Globus pallidus (tissue), 1 donor: ENCODE results near the gene CCDC93.

ENCODE experiments used
- DNase-seq: peaks from one replicate; pipeline ENCODE4 v3.0.0-alpha.2; 2015; ENCODE audit warnings: low spot score

Gene CCDC93

GRCh38 chr2:118013724-118014491 is at the start of gene CCDC93:
TSS of gene CCDC93 (minus strand) at chr2:118014070. CDS start at chr2:118013995, 75 bp downstream.
- peak; percentile 82 for DNase-seq

GRCh38 chr2:118062669-118063068 is 48.8 kb upstream of the CCDC93 start:
- DNase-seq, result no peak

- DNase-seq, result no peak
These were observed 48.2 kb upstream of the CCDC93 start for GRCh38 chr2:118062048-118062447.

GRCh38 chr2:118061135-118061955 is 47.5 kb upstream of the CCDC93 start:
- peak; percentile 37 for DNase-seq

GRCh38 chr2:118059919-118060478 is 46.1 kb upstream of the CCDC93 start:
- DNase-seq, result no peak

GRCh38 chr2:118058951-118059350 is 45.1 kb upstream of the CCDC93 start:
- no peak for DNase-seq

GRCh38 chr2:118056801-118057200 is 42.9 kb upstream of the CCDC93 start:
- DNase-seq, result no peak

GRCh38 chr2:118056165-118056534 is 42.3 kb upstream of the CCDC93 start:
- DNase-seq, result peak; percentile 66

GRCh38 chr2:118055512-118056164 is 41.8 kb upstream of the CCDC93 start:
- no peak for DNase-seq

GRCh38 chr2:118054213-118055008 is 40.5 kb upstream of the CCDC93 start:
- DNase-seq, result no peak

- DNase-seq, result no peak
These were observed 39.8 kb upstream of the CCDC93 start for GRCh38 chr2:118053681-118054080.

- DNase-seq, result no peak
These were observed 38.6 kb upstream of the CCDC93 start for GRCh38 chr2:118052474-118052873.

GRCh38 chr2:118051826-118052358 is 38.0 kb upstream of the CCDC93 start:
- no peak for DNase-seq

GRCh38 chr2:118050974-118051373 is 37.1 kb upstream of the CCDC93 start:
- DNase-seq, result no peak

GRCh38 chr2:118050386-118050785 is 36.5 kb upstream of the CCDC93 start:
- DNase-seq, result no peak

GRCh38 chr2:118049816-118050140 is 35.9 kb upstream of the CCDC93 start:
- no peak for DNase-seq

GRCh38 chr2:118049140-118049815 is 35.4 kb upstream of the CCDC93 start:
- no peak for DNase-seq

GRCh38 chr2:118048401-118048800 is 34.5 kb upstream of the CCDC93 start:
- no peak for DNase-seq

GRCh38 chr2:118047380-118047826 is 33.5 kb upstream of the CCDC93 start:
- no peak for DNase-seq

- DNase-seq, result peak; percentile 37
These were observed 32.9 kb upstream of the CCDC93 start for GRCh38 chr2:118046634-118047210.
